T-helper 17 cell (primary cell): ENCODE data around the gene BMP8A. TPM values are rescaled to one million over a fixed set of nuclear protein-coding genes. Genes with fewer than 3 reads are reported as not detected.

Experiments
- ATAC-seq: fragments of 150-1000 bp; cut with Tn5 transposase; 2 replicates; pipeline ENCODE4 v1.10.0; 2021; ENCODE audit warnings: mild to moderate bottlenecking, moderate library complexity
- DNase-seq, 3 donors: peaks; one replicate each; pipeline versions ENCODE4 v3.0.0 to v3.0.0-alpha.2; 2020 to 2021
- H3K9me3 ChIP-seq: one replicate; pipeline ENCODE4 v1.7.0; 2013; ENCODE audit warnings: low read length, mild to moderate bottlenecking; ENCODE audit not compliant: control insufficient read depth, poor library complexity, severe bottlenecking
- H3K27ac Mint-ChIP-seq: one replicate; pipeline ENCODE4 v1.8.0; 2022; ENCODE audit warnings: mild to moderate bottlenecking, moderate library complexity, mixed read lengths
- H3K27me3 Mint-ChIP-seq: one replicate; pipeline ENCODE4 v1.8.0; 2022; ENCODE audit warnings: mixed read lengths
- H3K36me3 Mint-ChIP-seq: one replicate; pipeline ENCODE4 v1.8.0; 2022; ENCODE audit warnings: low read depth, mixed read lengths
- H3K4me1 Mint-ChIP-seq: one replicate; pipeline ENCODE4 v1.8.0; 2022; ENCODE audit warnings: mild to moderate bottlenecking, mixed read lengths
- H3K4me3 Mint-ChIP-seq: one replicate; pipeline ENCODE4 v1.8.0; 2022; ENCODE audit warnings: mild to moderate bottlenecking, moderate library complexity, mixed read lengths
- total RNA-seq, 4 donors: library from RNA in 2 of 4; stranded (reverse) in 2 of 4; gene quantifications; one replicate each; pipeline ENCODE4 v1.2.3 and lab custom pipeline; 2022 to 2026

BMP8A gene
- total RNA-seq, 2 donors from 2014 or later, result 0.23 TPM; not detected in 1

- Mint-ChIP-seq H3K27me3 (no peaks in the 10 kb centered on the region), H3K27ac (peak overlapping the region; percentile 14), H3K36me3 (no peaks in the 10 kb centered on the region), H3K4me1 (peaks cover 2% of the 10 kb centered on the region), H3K4me3 (no peak overlapping the region)
- ATAC-seq, result no peak
- H3K9me3 ChIP-seq, result no peaks in the 10 kb centered on the region
- no peak for DNase-seq
Observed at GRCh38 chr1:39529901-39530535, 38.6 kb downstream of the BMP8A start.

GRCh38 chr1:39531526-39531925, 40.1 kb downstream of the BMP8A start:
- DNase-seq (no peak), ATAC-seq (no peak)
- no peaks in the 10 kb centered on the region for H3K4me1 Mint-ChIP-seq
- no peaks in the 10 kb centered on the region for H3K27me3 Mint-ChIP-seq
- no peak overlapping the region for H3K4me3 Mint-ChIP-seq
- H3K27ac Mint-ChIP-seq, result no peak overlapping the region
- no peaks in the 10 kb centered on the region for H3K36me3 Mint-ChIP-seq
- no peaks in the 10 kb centered on the region for H3K9me3 ChIP-seq

- Mint-ChIP-seq H3K4me1 (peaks cover 1% of the 10 kb centered on the region), H3K27me3 (no peaks in the 10 kb centered on the region), H3K4me3 (no peak overlapping the region), H3K36me3 (no peaks in the 10 kb centered on the region), H3K27ac (no peak overlapping the region)
- H3K9me3 ChIP-seq, result no peaks in the 10 kb centered on the region
- no peak for DNase-seq
- no peak for ATAC-seq
Observed at GRCh38 chr1:39533442-39533841, 42.0 kb downstream of the BMP8A start.

- no peak for ATAC-seq
- H3K27me3 Mint-ChIP-seq, result no peaks in the 10 kb centered on the region
- H3K4me3 Mint-ChIP-seq, result no peak overlapping the region
- H3K9me3 ChIP-seq, result no peaks in the 10 kb centered on the region
- peak overlapping the region; percentile 82 for H3K27ac Mint-ChIP-seq
- H3K36me3 Mint-ChIP-seq, result peaks cover 4% of the 10 kb centered on the region
- H3K4me1 Mint-ChIP-seq, result peaks cover 6% of the 10 kb centered on the region
- DNase-seq, result no peak
Observed at GRCh38 chr1:39538531-39539251, 47.3 kb downstream of the BMP8A start.

- H3K9me3 ChIP-seq, result no peaks in the 10 kb centered on the region
- Mint-ChIP-seq H3K36me3 (peaks cover 4% of the 10 kb centered on the region), H3K4me1 (peaks cover 6% of the 10 kb centered on the region), H3K27me3 (no peaks in the 10 kb centered on the region), H3K27ac (peak overlapping the region; percentile 82), H3K4me3 (no peak overlapping the region)
- ATAC-seq (peak; percentile 77), DNase-seq (peak in 1 of 3 donors; percentile 31)
Observed at GRCh38 chr1:39539252-39539790, 47.9 kb downstream of the BMP8A start.

- no peak overlapping the region for H3K27ac Mint-ChIP-seq
- H3K4me1 Mint-ChIP-seq, result peaks cover 6% of the 10 kb centered on the region
Observed at GRCh38 chr1:39540504-39541031, 49.1 kb downstream of the BMP8A start.

GRCh38 chr1:39542924-39543323, 51.5 kb downstream of the BMP8A start:
- Mint-ChIP-seq H3K27ac (no peak overlapping the region), H3K4me3 (no peak overlapping the region), H3K36me3 (peaks cover 11% of the 10 kb centered on the region), H3K4me1 (peaks cover 8% of the 10 kb centered on the region), H3K27me3 (no peaks in the 10 kb centered on the region)
- DNase-seq, result no peak
- no peak for ATAC-seq
- H3K9me3 ChIP-seq, result no peaks in the 10 kb centered on the region

More at GRCh38 chr1:39540504-39541031, 49.1 kb downstream of the BMP8A start:
- H3K9me3 ChIP-seq, result no peaks in the 10 kb centered on the region
- ATAC-seq (peak; percentile 37), DNase-seq (no peak)
- Mint-ChIP-seq H3K36me3 (peaks cover 4% of the 10 kb centered on the region), H3K27me3 (no peaks in the 10 kb centered on the region), H3K4me3 (no peak overlapping the region)

GRCh38 chr1:39544327-39544726, 52.9 kb downstream of the BMP8A start:
- ATAC-seq (no peak), DNase-seq (no peak)
- peaks cover 4% of the 10 kb centered on the region for H3K4me1 Mint-ChIP-seq
- H3K27me3 Mint-ChIP-seq, result no peaks in the 10 kb centered on the region
- H3K4me3 Mint-ChIP-seq, result no peak overlapping the region
- peaks cover 15% of the 10 kb centered on the region for H3K36me3 Mint-ChIP-seq
- no peaks in the 10 kb centered on the region for H3K9me3 ChIP-seq
- no peak overlapping the region for H3K27ac Mint-ChIP-seq

- Mint-ChIP-seq H3K4me1 (peaks cover 4% of the 10 kb centered on the region), H3K36me3 (peaks cover 12% of the 10 kb centered on the region), H3K27me3 (no peaks in the 10 kb centered on the region), H3K4me3 (no peak overlapping the region), H3K27ac (no peak overlapping the region)
- no peak for DNase-seq
- ATAC-seq, result no peak
- no peaks in the 10 kb centered on the region for H3K9me3 ChIP-seq
Observed at GRCh38 chr1:39545531-39545930, 54.1 kb downstream of the BMP8A start.

- Mint-ChIP-seq H3K27me3 (no peaks in the 10 kb centered on the region), H3K4me1 (peaks cover 10% of the 10 kb centered on the region), H3K4me3 (no peak overlapping the region), H3K36me3 (no peaks in the 10 kb centered on the region), H3K27ac (no peak overlapping the region)
- ATAC-seq (no peak), DNase-seq (no peak)
- no peaks in the 10 kb centered on the region for H3K9me3 ChIP-seq
Observed at GRCh38 chr1:39554277-39554676, 62.8 kb downstream of the BMP8A start.

- H3K9me3 ChIP-seq, result no peaks in the 10 kb centered on the region
- Mint-ChIP-seq H3K4me3 (no peak overlapping the region), H3K36me3 (peaks cover 10% of the 10 kb centered on the region), H3K27me3 (no peaks in the 10 kb centered on the region), H3K4me1 (peaks cover 16% of the 10 kb centered on the region), H3K27ac (no peak overlapping the region)
- ATAC-seq (no peak), DNase-seq (no peak)
Observed at GRCh38 chr1:39561279-39561678, 69.8 kb downstream of the BMP8A start.

- Mint-ChIP-seq H3K4me3 (peak overlapping the region; percentile 39), H3K36me3 (peaks cover 16% of the 10 kb centered on the region), H3K27me3 (no peaks in the 10 kb centered on the region), H3K4me1 (peaks cover 19% of the 10 kb centered on the region), H3K27ac (peak overlapping the region; percentile 74)
- DNase-seq (no peak), ATAC-seq (no peak)
- H3K9me3 ChIP-seq, result no peaks in the 10 kb centered on the region
Observed at GRCh38 chr1:39562886-39563285, 71.5 kb downstream of the BMP8A start.

- H3K9me3 ChIP-seq, result no peaks in the 10 kb centered on the region
- ATAC-seq (no peak), DNase-seq (no peak)
- peaks cover 16% of the 10 kb centered on the region for H3K36me3 Mint-ChIP-seq
- no peak overlapping the region for H3K27ac Mint-ChIP-seq
- H3K4me3 Mint-ChIP-seq, result no peak overlapping the region
- H3K27me3 Mint-ChIP-seq, result no peaks in the 10 kb centered on the region
- H3K4me1 Mint-ChIP-seq, result peaks cover 14% of the 10 kb centered on the region
Observed at GRCh38 chr1:39563669-39564068, 72.2 kb downstream of the BMP8A start.
